Measurements from ENCODE around the gene DUOX2.
A peak's percentile ranks its signal among the peaks of the same experiment; 100 is the strongest.

Gene DUOX2

DNA sequence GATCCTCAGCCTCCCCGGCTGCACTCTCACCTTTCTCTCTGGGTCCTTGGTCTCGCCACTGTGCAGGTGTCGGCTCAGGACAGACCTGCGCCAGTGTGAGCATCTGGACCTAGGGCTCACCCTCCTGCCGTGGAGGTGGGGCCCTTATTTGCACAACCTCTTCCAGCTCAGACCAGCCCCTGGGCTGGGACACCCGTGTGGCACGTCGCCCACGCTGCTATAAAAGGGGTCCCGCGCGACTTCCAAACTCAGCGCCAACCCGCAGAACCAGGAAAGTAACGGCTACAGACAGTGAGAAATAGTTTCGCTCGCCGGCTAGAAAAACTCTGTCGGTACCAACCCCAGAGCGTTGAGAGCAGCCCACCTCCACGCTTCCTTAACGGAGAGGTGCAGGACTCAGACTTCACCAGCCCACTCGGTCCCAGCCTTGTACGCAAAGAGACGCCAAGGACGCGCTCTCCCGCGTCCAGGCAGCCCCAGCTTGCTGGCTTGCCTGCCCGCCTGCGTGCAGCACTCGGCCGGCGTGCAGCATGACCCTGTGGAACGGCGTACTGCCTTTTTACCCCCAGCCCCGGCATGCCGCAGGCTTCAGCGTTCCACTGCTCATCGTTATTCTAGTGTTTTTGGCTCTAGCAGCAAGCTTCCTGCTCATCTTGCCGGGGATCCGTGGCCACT, at the start of gene DUOX2, which contains the start of gene DUOXA2:
TSS of gene DUOX2 (minus strand) at position 97 of the 675 bp plus-strand sequence. CDS start 761 bp downstream, outside the sequence.
TSS of gene DUOXA2 (plus strand) at position 251 of the 675 bp plus-strand sequence. CDS start at position 531, 280 bp downstream.
- DNase-seq (ENCODE audit: low read depth in 2 of 2) = no peak

DNA sequence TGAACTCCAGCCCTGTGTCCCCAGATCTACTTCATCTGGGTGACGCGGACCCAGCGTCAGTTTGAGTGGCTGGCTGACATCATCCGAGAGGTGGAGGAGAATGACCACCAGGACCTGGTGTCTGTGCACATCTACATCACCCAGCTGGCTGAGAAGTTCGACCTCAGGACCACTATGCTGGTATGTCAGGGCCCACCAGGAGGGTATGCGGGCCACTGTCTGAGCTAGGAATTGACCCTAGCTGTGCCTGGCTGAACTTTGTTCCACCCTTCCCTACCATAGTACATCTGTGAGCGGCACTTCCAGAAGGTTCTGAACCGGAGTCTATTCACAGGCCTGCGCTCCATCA, 49.5 kb upstream of the DUOX2 start:
- no peak for DNase-seq (ENCODE audit: low read depth in 2 of 2)

DNA sequence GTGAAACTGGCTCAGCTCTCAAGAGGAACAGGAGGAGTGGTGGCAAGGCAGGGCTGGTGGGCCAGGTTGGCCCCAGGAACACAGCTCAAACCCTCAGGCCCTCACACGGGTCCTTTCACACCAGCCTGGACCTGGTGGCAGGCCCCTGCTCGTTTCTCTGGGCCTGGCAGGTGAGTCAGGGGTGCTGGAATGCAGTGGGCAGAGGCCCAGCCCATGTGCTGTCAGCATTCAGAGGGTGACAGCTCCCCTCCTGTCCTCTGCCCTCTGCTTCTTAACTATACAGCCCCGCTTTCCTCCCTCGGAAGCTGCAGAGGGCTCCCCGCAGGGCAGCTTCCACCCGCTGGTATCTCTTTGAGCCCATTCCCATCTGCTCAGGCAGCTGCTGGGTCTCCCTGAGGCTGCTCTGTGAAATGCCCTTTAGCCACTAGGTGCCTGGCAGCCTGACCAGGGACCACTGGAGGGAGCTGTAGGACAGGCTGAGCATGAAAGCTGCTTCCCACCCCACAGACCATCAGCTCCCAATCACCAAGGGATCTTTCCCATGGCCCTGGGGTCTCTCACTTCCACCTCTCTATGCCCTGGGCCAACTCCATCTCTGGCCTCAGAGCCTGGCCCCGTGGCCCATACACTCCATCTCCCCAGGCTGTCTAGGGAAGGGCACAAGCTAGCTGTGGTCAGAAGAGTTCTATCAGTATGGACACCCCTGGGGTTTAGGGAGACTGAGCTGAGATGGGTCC, 49.0 kb upstream of the DUOX2 start:
- peak; percentile 29 to 33 for DNase-seq (ENCODE audit: low read depth in 2 of 2)

DNA sequence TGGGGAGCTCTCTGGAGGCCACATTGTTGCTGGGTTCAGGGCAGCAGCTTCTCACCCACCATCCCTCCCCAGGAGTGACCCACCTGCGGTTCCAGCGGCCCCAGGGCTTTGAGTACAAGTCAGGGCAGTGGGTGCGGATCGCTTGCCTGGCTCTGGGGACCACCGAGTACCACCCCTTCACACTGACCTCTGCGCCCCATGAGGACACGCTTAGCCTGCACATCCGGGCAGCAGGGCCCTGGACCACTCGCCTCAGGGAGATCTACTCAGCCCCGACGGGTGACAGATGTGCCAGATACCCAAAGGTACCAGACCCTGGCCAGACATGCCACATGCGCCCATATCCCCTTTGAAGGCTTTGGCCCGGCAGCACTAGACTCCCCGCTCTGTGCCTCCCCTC, 47.7 kb upstream of the DUOX2 start:
- DNase-seq (ENCODE audit: low read depth in 2 of 2) = no peak

DNA sequence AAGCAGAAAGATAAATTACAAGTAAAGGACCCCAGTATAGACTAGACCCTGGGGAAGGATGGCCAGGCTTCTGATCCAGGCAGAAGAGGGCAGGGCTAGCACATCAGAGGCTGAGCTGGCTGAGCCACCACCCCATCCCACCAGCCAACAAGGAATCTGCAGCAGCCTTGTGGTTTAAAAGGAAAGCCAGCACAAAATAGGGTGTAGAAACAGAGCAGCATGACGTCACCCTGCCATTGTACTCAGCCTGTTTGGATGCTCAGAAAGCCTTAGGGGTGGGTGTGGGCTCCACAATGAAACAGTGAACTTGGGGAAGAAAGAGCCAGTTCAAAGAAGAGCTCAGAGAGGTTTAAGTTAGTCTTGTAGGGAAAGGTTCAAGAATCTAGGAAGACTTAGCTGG, 44.0 kb upstream of the DUOX2 start:
- no peak for DNase-seq (ENCODE audit: low read depth in 2 of 2)

DNA sequence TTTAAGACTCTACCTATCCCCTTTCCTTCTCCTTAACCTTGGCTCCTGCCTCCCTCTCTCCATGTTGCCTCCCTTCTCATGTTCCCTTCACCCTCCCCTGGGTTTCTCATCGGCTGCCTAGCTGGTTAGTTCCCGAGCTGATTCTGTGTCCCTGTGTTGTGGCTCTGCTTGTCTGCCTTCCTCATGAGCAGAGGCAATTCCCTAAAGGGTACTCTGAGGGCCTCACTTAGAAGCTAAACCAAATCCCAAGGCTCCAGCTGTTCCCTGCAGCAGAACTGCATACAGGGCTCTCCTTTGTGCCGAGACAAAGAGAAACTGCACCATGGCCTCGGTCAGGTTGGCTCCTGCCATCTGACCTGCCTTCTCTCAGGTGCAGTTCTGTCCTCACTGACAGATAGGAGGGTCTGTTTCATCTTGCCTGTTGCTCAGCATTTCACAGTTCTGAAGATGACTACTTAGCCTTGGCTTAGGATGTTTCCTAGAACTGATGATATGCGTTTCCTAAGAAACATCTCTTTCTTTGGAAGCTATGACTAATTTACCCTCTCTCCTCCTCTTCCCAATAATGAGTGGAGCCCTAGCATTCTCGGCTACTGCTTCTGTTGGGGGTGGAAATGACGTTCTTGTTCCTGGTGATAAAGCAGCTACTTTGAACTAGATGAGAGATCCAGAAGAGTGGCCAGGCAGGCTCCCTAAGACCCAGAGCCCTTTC, 42.9 kb upstream of the DUOX2 start:
- no peak for DNase-seq (ENCODE audit: low read depth in 2 of 2)

DNA sequence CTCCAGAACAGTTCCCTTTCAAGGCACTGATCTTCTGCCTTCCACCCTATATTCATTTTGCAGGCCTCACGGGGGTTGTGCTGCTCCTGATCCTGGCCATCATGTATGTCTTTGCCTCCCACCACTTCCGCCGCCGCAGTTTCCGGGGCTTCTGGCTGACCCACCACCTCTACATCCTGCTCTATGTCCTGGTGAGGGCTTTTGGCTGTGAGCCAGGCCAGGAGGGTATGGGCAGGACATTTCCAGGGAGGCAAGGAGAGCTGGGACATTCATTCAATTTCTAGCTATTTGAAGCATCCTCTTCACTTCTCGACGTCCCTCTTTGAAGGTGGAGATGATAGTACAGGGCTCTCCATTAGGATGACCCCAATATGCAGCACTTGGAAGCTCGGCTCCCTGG, 41.8 kb upstream of the DUOX2 start:
- no peak for DNase-seq (ENCODE audit: low read depth in 2 of 2)

DNA sequence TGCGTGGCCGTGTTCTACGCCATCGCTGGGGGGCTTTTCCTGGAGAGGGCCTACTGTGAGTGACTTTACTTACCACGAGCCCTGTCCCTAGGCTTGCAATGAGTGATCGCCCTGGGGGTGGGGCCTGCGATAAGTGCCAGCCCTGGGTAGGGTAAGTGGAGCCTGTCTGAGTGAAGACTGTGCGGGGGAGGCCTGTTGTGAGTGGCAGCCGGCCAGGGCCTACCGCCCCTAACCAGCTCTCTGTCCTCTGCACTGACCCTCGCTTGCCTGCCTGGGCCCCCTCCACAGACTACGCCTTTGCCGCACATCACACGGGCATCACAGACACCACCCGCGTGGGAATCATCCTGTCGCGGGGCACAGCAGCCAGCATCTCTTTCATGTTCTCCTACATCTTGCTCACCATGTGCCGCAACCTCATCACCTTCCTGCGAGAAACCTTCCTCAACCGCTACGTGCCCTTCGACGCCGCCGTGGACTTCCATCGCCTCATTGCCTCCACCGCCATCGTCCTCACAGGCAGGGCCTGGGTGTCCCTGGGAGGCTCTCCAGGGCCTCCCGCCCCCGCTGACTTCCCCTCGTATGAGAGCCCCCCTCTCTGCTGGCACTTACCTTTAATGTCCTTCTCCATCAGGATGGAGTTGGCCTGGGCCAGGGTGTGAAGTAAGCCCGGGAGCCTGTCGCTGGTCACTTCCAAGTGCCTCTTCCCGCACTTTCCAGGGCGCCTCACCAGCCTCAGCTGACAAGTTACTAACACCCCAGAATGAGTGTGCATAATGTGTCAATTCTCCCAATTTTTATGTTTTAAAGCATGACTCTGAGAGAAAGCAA, 38.2 kb upstream of the DUOX2 start:
- DNase-seq (ENCODE audit: low read depth in 2 of 2) = no peak

DNA sequence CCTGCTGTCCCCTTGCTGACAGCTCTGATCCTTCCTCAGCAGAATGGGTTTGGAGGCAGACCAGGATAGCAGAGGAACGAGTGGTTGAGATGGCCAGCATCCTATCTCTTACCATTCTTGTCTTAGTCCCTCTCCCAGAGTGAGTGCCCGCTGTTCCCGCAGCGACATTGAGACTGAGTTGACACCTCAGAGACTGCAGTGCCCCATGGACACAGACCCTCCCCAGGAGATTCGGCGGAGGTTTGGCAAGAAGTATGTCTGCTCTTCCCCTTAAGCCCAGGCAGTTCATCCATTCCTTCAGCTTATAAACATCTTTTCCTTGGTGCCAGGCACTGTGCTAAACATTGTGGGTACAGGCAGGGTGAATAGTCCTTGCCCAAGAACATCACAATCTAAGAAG, 37.0 kb upstream of the DUOX2 start:
- no peak for DNase-seq (ENCODE audit: low read depth in 2 of 2)

DNA sequence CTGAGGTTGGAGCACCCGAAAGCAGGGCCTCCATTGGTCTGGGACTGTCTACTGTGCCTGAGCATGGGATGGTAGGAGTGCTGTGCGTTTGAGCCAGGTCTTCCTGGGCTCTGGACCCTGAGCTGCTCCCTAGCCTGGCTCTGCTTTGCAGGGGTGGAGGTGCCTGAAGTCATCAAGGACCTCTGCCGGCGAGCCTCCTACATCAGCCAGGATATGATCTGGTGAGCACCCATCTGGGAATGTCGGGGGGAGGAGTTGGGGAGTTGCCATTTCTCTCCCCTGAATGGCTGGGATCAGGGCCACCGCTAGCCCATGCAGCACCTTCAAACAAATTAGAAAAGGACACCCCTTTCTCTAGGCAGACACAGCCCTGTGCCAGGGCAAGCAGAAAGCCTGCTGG, 36.5 kb upstream of the DUOX2 start:
- DNase-seq (ENCODE audit: low read depth in 2 of 2) = no peak

DNA sequence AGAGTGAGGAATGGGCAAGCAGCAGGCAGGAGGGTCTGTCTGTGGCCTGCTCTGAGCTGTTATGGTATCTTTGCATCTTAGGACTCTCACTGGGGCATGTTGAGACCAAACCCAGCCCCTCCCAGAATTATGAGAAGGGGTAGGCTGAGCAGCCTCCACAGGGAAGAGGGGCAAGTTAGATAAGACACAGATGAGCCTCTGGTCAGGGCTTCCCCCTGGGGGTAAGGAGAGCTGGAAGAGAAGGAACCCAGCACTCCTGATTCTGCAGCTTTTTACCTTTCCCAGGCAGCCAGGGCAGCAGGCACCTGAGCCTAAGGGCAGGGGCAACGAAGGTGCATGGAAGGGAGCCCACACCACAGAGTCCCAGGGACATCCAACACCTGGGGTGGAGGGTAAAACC, 35.1 kb upstream of the DUOX2 start:
- DNase-seq (ENCODE audit: low read depth in 2 of 2) = no peak

DNA sequence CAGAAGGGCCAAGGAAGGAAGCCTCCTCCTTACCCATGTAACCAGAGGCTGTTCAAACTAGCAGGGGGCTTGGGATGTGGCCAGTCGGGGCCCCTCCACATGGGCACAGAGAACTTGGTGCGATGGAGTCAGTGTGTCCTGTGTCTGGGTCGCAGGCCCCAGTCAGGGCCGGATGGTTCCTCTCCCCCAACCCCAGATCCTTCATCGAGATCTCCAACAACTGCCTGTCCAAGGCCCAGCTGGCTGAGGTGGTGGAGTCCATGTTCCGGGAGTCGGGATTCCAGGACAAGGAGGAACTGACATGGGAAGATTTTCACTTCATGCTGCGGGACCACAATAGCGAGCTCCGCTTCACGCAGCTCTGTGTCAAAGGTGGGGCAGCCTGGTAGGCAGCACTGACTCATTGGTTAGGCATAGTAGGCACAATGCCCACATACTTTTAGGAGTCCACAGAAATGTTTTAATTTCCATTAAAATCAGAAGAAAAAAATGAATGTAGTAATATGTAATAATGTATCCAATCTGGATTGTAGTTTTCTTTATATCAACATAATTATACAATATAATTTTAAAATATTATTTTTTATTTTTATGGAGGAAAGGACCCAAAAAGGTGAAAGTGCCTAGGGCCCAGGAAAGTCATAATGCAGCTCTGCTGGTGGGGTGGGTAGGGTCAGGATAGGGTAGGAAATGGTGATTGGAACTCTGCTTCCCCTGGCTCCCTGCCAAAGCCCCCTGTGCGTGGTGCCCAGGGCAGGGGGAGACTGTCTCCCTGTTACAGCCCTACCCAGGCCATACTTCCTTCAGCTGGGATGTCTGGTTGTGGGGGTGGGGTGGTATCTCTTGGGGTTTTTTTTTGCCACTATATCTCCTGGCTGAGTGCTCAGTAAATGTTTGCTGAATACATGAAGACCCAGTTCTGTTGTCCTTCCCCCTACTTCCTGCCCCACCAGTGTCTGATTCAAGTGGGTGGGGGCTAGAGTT, 34.4 kb upstream of the DUOX2 start:
- DNase-seq (ENCODE audit: low read depth in 2 of 2) = no peak

DNA sequence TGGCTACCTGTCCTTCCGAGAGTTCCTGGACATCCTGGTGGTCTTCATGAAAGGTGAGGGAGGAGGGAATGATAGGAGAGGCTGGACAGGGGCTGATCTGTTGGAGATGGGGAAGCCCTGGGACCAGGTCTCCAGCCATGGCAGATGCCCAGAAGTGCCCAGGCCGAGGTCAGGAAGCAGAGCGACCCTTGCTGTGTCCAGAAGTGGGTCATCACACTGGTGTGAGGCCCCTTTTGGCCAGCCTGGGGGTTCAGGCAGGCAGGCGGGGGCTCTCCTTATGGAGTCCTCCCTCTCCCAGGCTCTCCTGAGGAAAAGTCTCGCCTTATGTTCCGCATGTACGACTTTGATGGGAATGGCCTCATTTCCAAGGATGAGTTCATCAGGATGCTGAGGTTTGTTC, 33.6 kb upstream of the DUOX2 start:
- no peak for DNase-seq (ENCODE audit: low read depth in 2 of 2)

DNA sequence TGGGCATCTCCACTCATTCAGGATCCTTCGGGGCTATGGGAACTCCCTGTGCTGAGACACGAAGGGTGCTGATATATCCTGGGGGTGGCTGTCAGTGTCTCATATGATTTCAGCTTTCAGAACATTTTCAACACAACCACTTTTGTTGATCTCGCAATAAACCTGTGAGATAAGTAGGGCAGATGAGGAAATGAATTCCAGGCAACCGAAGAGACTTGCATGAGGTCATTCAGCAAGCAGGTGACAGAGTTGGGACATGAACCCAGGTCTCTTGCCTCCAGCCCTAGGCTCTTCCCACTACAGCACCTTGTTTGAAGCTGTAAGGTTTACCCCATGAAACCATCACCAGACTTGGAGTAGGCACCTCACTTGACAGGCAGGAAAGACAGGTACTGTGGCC, 32.4 kb upstream of the DUOX2 start:
- DNase-seq (ENCODE audit: low read depth in 2 of 2) = no peak

DNA sequence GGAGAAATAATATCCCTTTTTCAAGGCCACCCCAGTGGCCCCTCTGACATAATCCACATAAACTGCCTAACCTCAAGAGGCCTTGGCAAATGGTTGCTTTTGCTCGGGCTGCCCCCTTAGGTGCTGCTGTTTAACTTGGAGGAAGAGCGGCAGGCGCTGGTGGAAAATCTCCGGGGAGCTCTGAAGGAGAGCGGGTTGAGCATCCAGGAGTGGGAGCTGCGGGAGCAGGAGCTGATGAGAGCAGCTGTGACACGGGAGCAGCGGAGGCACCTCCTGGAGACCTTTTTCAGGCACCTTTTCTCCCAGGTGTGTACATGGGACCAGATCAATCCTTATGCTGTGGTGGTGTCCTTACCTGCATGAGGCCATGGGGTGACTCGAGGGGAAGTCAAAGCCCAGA, 30.8 kb upstream of the DUOX2 start:
- no peak for DNase-seq (ENCODE audit: low read depth in 2 of 2)

DNA sequence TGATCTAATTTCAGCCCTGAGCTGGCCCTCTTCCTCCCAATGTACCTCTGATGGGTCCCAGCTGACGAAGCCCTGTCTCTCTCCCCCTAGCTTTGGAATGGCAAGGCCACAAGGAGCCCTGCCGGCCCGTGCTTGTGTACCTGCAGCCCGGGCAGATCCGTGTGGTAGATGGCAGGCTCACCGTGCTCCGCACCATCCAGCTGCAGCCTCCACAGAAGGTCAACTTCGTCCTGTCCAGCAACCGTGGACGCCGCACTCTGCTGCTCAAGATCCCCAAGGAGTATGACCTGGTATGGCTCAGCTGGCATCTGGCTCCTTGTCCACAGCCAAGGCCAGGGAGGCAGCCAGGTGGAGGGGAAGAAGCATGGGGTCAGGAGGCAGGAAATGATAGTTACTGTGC, 30.0 kb upstream of the DUOX2 start:
- DNase-seq (ENCODE audit: low read depth in 2 of 2) = no peak

DNA sequence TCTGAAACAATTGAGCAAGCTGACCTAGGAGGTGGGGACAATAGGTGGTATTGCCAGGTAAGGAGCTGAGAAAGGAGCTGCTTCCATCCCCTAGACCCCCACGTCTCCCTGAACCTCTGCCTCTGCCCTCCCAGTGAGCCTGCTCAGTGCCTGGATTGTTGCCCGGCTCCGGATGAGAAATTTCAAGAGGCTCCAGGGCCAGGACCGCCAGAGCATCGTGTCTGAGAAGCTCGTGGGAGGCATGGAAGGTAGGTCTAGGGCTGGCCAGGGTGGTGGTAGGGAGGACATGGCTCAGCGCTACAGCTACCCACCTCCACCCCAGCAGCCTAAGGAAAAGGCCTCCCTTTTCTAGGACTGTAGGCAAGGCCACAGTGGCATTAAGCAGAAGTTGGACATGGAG, 29.1 kb upstream of the DUOX2 start:
- DNase-seq (ENCODE audit: low read depth in 2 of 2) = no peak

DNA sequence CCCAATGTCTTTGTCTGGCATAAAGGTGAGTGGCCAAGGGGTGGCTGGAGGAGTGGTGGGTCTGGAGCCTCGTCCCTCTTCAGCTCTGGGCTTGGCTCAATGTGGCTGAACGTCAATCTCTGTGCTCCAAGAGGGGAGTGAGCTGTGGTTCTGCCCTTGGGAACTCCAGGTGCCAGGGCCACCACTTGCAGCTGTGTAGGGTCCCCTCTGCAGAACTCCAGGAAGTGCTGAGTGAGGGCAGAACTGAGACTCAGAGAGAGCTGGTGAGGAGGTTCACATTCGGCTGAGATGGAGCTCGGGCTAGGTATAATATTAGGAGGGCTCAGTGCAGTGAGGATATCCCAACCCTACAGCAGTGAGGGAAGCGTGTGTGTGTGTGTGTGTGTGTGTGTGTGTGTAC, 27.4 kb upstream of the DUOX2 start:
- DNase-seq (ENCODE audit: low read depth in 2 of 2) = no peak

DNA sequence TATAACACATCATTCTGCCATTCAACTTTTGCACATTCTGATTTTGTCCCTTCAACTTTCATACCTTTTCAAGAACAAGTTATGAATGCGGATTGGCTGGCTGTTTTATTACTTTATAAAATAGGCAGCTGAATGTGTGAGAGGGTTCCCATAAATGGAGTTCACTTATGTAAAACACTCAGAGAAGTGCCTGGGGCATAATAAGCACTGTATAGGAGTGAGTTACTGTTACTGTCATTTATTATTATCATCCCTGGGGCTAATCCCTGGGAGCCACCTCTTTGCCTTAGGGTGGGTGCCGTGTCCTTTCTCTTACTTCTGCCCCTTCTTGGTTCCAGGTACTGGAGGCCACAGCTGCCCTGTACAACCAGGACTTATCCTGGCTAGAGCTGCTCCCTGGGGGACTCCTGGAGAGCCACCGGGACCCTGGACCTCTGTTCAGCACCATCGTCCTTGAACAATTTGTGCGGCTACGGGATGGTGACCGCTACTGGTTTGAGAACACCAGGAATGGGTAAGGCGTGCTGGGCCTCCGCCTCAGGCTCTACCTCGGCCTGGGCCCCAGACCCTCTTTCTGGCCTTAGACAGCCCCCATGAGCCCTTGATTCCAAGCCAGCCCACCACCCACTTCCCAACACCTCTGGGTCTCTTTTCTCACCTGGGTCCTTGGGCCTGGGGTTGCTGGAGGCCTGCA, 26.7 kb upstream of the DUOX2 start:
- no peak for DNase-seq (ENCODE audit: low read depth in 2 of 2)

DNA sequence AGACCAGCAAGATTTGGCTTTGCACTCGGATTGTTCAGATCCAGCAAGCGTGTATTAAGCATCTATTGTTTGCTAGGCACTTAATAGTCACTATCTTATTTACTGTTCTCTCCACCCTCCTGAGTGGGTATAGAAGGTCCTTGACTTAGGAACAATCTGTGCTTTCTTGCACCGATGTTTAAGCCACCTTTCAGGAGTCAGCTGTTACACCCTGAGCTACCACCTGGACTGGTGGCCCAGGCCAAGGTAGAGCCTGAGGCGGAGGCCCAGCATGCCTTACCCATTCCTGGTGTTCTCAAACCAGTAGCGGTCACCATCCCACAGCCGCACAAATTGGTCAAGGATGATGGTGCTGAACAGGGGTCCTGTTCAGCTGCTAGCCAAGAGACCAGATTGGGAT, 25.8 kb upstream of the DUOX2 start:
- DNase-seq (ENCODE audit: low read depth in 2 of 2) = no peak

Data from activated CD4-positive, alpha-beta T cell treated with anti-CD3 and anti-CD28 coated beads for 24 hours (primary cell).